Thyroid gland (tissue), 4 donors: ENCODE measurements around the gene TOLLIP.

ENCODE experiments used
- CTCF ChIP-seq, 6 experiments: fragments of 200-600 bp in 3 of 6; fragments of 450-650 bp in 3 of 6; sonication (generic) in 3 of 6; IDR thresholded peaks; one replicate each; pipeline ENCODE4 v1.5.1; 2016 to 2019; ENCODE audit warnings: antibody characterized with exemption in 6 of 6, mild to moderate bottlenecking in 2 of 6, inconsistent platforms in 1 of 6, moderate library complexity in 1 of 6
- POLR2A ChIP-seq, 2 donors: fragments of 450-650 bp; IDR thresholded peaks; one replicate each; pipeline ENCODE4 v1.6.1; 2017; ENCODE audit warnings: antibody characterized with exemption in 2 of 2, mild to moderate bottlenecking in 2 of 2, moderate library complexity in 1 of 2

GRCh38 chr11:1281326-1281973 is 28.0 kb downstream of the TOLLIP start:
- TF ChIP-seq POLR2A (IDR thresholded peaks at IDR 0.05) = no peak
- no peak for TF ChIP-seq CTCF (IDR thresholded peaks at IDR 0.05)
